Stomach (tissue), 9 donors: ENCODE data around the gene CCDC149. TPM values are rescaled to one million over a fixed set of nuclear protein-coding genes. Genes with fewer than 3 reads are reported as not detected.

Experiments used
- DNase-seq, 2 donors: peaks; one replicate each; pipeline versions ENCODE4 v3.0.0 to v3.0.0-alpha.2; 2013 to 2019
- H3K27ac ChIP-seq, 5 donors: fragments of 200-600 bp in 4 of 5; sonication (generic) in 4 of 5; one replicate each; pipeline ENCODE4 v1.5.1; 2013 to 2019; ENCODE audit warnings: mild to moderate bottlenecking in 1 of 5, moderate library complexity in 1 of 5
- H3K27me3 ChIP-seq, 3 donors: fragments of 200-600 bp; sonication (generic); one replicate each; pipeline ENCODE4 v1.5.1; 2017 to 2019; ENCODE audit warnings: mixed run types in 1 of 3
- H3K36me3 ChIP-seq, 4 donors: fragments of 200-600 bp; sonication (generic); 1 replicate in 3 of 4; 2 replicates in 1 of 4; pipeline ENCODE4 v1.5.1; 2016 to 2019
- H3K4me1 ChIP-seq, 4 donors: fragments of 200-600 bp; sonication (generic); one replicate each; pipeline ENCODE4 v1.5.1; 2016 to 2019
- H3K4me3 ChIP-seq, 4 donors: fragments of 200-600 bp; sonication (generic) in 3 of 4; one replicate each; pipeline ENCODE4 v1.5.1; 2016 to 2019; ENCODE audit warnings: mild to moderate bottlenecking in 1 of 4
- H3K9me3 ChIP-seq, 4 donors: fragments of 200-600 bp; sonication (generic); one replicate each; pipeline ENCODE4 v1.5.1; 2016 to 2019
- EP300 ChIP-seq: sonication (generic); formaldehyde crosslinking; IDR thresholded peaks from one replicate; pipeline ENCODE4 v1.6.1; 2017; ENCODE audit warnings: antibody characterized with exemption
- POLR2A ChIP-seq, 4 donors: fragments of 450-650 bp; IDR thresholded peaks; one replicate each; pipeline ENCODE4 v1.6.1; 2016; ENCODE audit warnings: antibody characterized with exemption in 4 of 4, control low read depth in 2 of 4, mild to moderate bottlenecking in 1 of 4, moderate library complexity in 1 of 4
- POLR2AphosphoS5 ChIP-seq, 3 donors: sonication (generic); formaldehyde crosslinking; IDR thresholded peaks; one replicate each; pipeline ENCODE4 v1.6.1; 2016; ENCODE audit warnings: antibody characterized with exemption in 3 of 3
- WGBS, 5 donors: extraction: QIAGEN DNeasy Blood & Tissue Kit in 3 of 5; methylation state at CpG; one replicate each; pipeline versions ENCODE4 v1.1.5 to v1.1.7; 2013 to 2018; 5-methylcytosine and 5-hydroxymethylcytosine counted together
- intact Hi-C: fragments of 100-400 bp; cut with DNase I; formaldehyde crosslinking; loops from one replicate; pipeline ENCODE4 v1.15.1; 2023; ENCODE audit warnings: low total_unique reads
- polyA plus RNA-seq, 3 donors: library from polyadenylated mRNA; stranded (reverse); fragments of 200-250 nt; gene quantifications; one replicate each; pipeline ENCODE4 v1.2.3, GENCODE V29; 2013
- total RNA-seq, 5 donors: library from RNA; depleted of rRNA; stranded (reverse); fragments of >200 nt; gene quantifications; one replicate each; pipeline versions ENCODE4 v1.1.0 to v1.2.3, GENCODE V29; 2014 to 2016
- TF ChIP-seq, protein P1 (sequence below), 7 experiments: fragments of 450-650 bp in 4 of 7; fragments of 200-600 bp in 3 of 7; sonication (generic) in 3 of 7; IDR thresholded peaks; one replicate each; pipeline ENCODE4 v1.5.1; 2016 to 2019; ENCODE audit warnings: antibody characterized with exemption in 7 of 7, control low read depth in 2 of 7, mild to moderate bottlenecking in 1 of 7
- donor health status: healthy with polysubstance abuse.
- donor health status: Bipolar disorder and iron deficiency.
- donor health status: healthy.

Gene CCDC149
- total and polyA plus RNA-seq, 8 donors: 7.0 to 70.6 (median 16.9) TPM

GRCh38 chr4:24774452-24774851, 138.4 kb downstream of the CCDC149 start:
- Histone ChIP-seq H3K27ac (no peak overlapping the region), H3K27me3 (no peaks in the 10 kb centered on the region), H3K9me3 (no peaks in the 10 kb centered on the region), H3K4me1 (peaks cover 0 to 24% (median 0%) of the 10 kb centered on the region in 4 donors), H3K4me3 (no peak overlapping the region), H3K36me3 (no peaks in the 10 kb centered on the region)
- 26 to 37% (median 31%) methylated on average over 2 of the region's 2 CpGs for WGBS, 5 donors
- TF ChIP-seq, protein P1, sequence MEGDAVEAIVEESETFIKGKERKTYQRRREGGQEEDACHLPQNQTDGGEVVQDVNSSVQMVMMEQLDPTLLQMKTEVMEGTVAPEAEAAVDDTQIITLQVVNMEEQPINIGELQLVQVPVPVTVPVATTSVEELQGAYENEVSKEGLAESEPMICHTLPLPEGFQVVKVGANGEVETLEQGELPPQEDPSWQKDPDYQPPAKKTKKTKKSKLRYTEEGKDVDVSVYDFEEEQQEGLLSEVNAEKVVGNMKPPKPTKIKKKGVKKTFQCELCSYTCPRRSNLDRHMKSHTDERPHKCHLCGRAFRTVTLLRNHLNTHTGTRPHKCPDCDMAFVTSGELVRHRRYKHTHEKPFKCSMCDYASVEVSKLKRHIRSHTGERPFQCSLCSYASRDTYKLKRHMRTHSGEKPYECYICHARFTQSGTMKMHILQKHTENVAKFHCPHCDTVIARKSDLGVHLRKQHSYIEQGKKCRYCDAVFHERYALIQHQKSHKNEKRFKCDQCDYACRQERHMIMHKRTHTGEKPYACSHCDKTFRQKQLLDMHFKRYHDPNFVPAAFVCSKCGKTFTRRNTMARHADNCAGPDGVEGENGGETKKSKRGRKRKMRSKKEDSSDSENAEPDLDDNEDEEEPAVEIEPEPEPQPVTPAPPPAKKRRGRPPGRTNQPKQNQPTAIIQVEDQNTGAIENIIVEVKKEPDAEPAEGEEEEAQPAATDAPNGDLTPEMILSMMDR (IDR thresholded peaks at IDR 0.05): no peak
- TF ChIP-seq POLR2A (IDR thresholded peaks at IDR 0.05) (no peak), POLR2AphosphoS5 (IDR thresholded peaks at IDR 0.05) (no peak), EP300 (no peak)
- intact Hi-C loops: no loop called here
- no peak for DNase-seq

DNA sequence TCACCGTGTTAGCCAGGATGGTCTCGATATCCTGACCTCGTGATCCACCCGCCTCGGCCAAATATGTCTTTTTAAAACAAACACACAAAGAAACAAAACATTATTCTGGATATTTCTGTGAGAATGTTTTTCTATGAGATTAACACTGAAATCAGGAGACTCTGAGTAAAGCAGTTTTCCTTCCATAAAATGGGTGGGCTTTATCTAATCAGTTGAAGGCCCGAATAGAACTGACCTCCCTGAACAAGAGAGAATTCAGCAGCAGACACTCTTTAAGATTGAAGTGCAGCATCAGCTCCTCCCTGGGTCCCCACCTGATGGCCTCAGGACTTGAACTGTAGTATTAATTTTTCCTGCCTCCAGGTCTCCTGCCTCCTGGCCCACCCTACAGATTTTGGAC, 139.9 kb downstream of the CCDC149 start:
- intact Hi-C loops: no loop called here
- peaks cover 0 to 15% (median 0%) of the 10 kb centered on the region in 4 donors for H3K4me1 ChIP-seq
- H3K27ac ChIP-seq: no peak overlapping the region
- TF ChIP-seq POLR2AphosphoS5 (IDR thresholded peaks at IDR 0.05) (no peak), EP300 (no peak), POLR2A (IDR thresholded peaks at IDR 0.05) (no peak)
- TF ChIP-seq, protein P1 (IDR thresholded peaks at IDR 0.05): no peak
- no peaks in the 10 kb centered on the region for H3K27me3 ChIP-seq
- H3K9me3 ChIP-seq: no peaks in the 10 kb centered on the region
- no peak for DNase-seq
- no peak overlapping the region for H3K4me3 ChIP-seq
- no peaks in the 10 kb centered on the region for H3K36me3 ChIP-seq
- WGBS, 5 donors: 92 to 96% (median 93%) methylated on average over 6 of the region's 6 CpGs

DNA sequence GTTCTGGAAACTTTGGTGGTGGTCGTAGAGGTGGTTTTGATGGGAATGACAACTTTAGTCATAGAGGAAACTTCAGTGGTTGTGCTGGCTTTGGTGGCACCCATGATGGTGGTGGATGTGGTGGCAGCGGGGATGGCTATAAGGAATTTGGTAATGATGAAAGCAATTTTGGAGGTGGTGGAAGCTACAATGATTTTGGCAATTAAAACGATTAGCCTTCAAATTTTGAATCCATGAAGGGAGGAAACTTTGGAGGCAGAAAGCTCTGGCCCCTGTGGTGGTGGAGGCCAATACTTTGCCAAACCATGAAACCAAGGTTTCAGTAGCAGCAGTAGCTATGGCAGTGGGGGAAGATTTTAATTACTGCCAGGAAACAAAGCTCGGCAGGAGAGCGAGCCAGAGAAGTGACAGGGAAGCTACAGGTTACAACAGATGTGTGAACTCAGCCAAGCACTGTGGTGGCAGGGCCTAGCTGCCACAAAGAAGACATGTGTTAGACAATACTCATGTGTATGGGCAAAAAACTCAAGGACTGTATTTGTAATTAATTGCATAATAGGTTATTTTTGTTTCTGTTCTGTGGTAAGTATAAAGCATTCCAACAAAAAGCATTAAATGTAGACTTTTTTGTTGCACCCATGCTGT, 140.7 kb downstream of the CCDC149 start:
- intact Hi-C loops: no loop called here
- peaks cover 0 to 12% (median 0%) of the 10 kb centered on the region in 4 donors for H3K4me1 ChIP-seq
- no peaks in the 10 kb centered on the region for H3K9me3 ChIP-seq
- 85 to 94% (median 87%) methylated on average over 5 of the region's 5 CpGs for WGBS, 5 donors
- H3K27ac ChIP-seq: no peak overlapping the region
- H3K27me3 ChIP-seq: no peaks in the 10 kb centered on the region
- DNase-seq: no peak
- H3K36me3 ChIP-seq: no peaks in the 10 kb centered on the region
- H3K4me3 ChIP-seq: no peak overlapping the region
- no peak for TF ChIP-seq EP300
- TF ChIP-seq, protein P1 (IDR thresholded peaks at IDR 0.05): no peak
- TF ChIP-seq POLR2AphosphoS5 (IDR thresholded peaks at IDR 0.05): no peak
- TF ChIP-seq POLR2A (IDR thresholded peaks at IDR 0.05): no peak

DNA sequence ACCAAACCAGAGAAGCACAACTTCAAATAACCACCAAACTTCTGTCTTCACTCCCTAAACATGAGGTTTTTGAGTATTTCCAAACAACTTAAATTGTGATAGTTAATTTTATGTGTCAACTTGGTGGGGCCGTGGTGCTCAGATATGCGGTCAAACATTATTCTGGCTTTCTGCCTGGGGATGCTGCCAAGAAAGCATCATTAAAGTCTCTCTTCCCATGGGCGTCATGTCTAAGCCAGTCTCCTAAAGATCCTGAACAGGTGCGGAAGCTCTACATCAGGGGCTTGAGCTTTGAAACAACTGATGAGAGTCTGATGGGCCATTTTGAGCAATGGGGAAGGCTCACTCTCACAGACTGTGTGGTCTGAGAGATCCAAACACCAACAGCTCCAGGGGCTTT, 141.6 kb downstream of the CCDC149 start:
- TF ChIP-seq POLR2A (IDR thresholded peaks at IDR 0.05) (no peak), POLR2AphosphoS5 (IDR thresholded peaks at IDR 0.05) (no peak), EP300 (no peak)
- TF ChIP-seq, protein P1 (IDR thresholded peaks at IDR 0.05): no peak
- no peak overlapping the region for H3K4me3 ChIP-seq
- H3K27ac ChIP-seq: peak overlapping the region in 1 of 5 donors; percentile 29
- no peaks in the 10 kb centered on the region for H3K9me3 ChIP-seq
- WGBS, 5 donors: 52 to 80% (median 74%) methylated on average over 4 of the region's 4 CpGs
- peaks cover 0 to 12% (median 0%) of the 10 kb centered on the region in 4 donors for H3K4me1 ChIP-seq
- intact Hi-C loops: no loop called here
- DNase-seq: peak in 1 of 2 donors; percentile 41
- no peaks in the 10 kb centered on the region for H3K27me3 ChIP-seq
- H3K36me3 ChIP-seq: no peaks in the 10 kb centered on the region
